PC-9 (cell line): ENCODE measurements around the gene SLC25A34.

Experiments
- CTCF ChIP-seq: fragments of 200-600 bp; sonication (generic); conservative IDR thresholded peaks from 2 replicates; pipeline ENCODE4 v1.6.1; 2017; ENCODE audit warnings: mixed run types, antibody characterized with exemption, mild to moderate bottlenecking, moderate library complexity
- EZH2 ChIP-seq: fragments of 200-600 bp; sonication (generic); IDR thresholded peaks from 2 replicates; pipeline ENCODE4 v1.8.0; 2017; ENCODE audit warnings: antibody characterized with exemption, low read depth

GRCh38 chr1:15735304-15736037 lies 587 bp upstream of the SLC25A34 start:
- TF ChIP-seq CTCF (no peak), EZH2 (no peak)
